ENCODE measurements around the gene MTUS2. TPM values are rescaled to one million over a fixed set of nuclear protein-coding genes. Genes with fewer than 3 reads are reported as not detected.

The MTUS2 gene
- total RNA-seq, 1 experiment from 2014 or later: 1.7 TPM

DNA sequence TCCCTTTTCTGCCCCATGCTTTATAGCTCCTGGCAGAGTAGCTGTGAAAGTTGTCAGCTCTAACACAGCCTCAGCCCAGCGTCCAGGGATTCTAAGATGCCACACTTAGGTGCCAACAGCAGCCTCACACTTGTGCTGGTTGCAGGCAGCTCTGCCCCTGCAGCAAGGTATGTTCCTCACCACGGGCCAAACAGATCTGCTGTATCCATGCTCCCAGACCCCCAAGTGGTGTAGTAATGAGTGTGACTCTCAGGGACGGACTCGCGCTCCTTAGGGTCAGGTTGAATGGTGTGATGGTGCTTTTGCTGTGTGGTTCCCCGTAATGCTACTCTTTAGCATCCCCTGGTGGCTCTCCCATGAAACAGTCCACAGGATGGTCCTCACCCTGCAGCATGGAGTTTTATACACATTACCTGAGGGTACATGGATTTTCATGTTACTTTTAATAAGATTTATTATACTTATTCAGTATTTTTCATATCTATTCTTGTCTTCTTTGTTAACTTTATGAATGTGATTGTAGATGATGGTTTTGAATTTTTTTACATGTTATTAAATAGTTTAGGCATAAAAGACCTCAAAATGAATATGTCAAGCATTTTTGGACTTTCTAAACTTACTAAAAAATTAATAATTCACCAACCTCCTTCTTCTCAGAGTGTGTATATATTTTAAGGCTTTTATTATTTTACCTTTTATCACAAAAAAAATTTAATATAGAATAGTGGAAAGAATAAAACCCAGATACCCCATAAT lies 542.9 kb downstream of the MTUS2 start:
- Histone ChIP-seq H3K4me1 (no peaks in the 10 kb centered on the region), H3K9me3 (no peaks in the 10 kb centered on the region), H3K4me3 (ENCODE audit: low read depth, low read length) (no peak overlapping the region), H3K36me3 (ENCODE audit: control insufficient read depth, insufficient read depth, low read length) (no peaks in the 10 kb centered on the region), H3K27me3 (replicated peaks; ENCODE audit: control insufficient read depth, insufficient read depth, low read length) (no peaks in the 10 kb centered on the region)
- peak in 1 of 2 experiments; percentile 71 for DNase-seq
- Mint-ChIP-seq H3K36me3 (ENCODE audit: insufficient read depth, unreplicated experiment) (no peaks in the 10 kb centered on the region), H3K27me3 (ENCODE audit: insufficient read depth, unreplicated experiment) (peaks cover 17% of the 10 kb centered on the region), H3K27ac (ENCODE audit: unreplicated experiment) (no peak overlapping the region), H3K4me1 (ENCODE audit: low read depth, unreplicated experiment) (no peaks in the 10 kb centered on the region), H3K4me3 (ENCODE audit: unreplicated experiment) (no peak overlapping the region), H3K9me3 (ENCODE audit: unreplicated experiment) (no peaks in the 10 kb centered on the region)
- no TSS peak for BruUV-seq (replicated peaks)
- intact Hi-C loops (cut with micrococcal nuclease; ENCODE audit: unreplicated experiment): loop anchor here (1.0 to 10.0 kb wide), 3 partner anchors 79 to 378 kb away; no protein-coding TSS in a partner anchor
- POLR2A ChIA-PET: no interaction called here
- CTCF ChIA-PET: interaction anchor here (0.7 kb wide), 1 partner anchor 12 kb away, joined by 3 read pairs; no protein-coding TSS in a partner anchor
- TF ChIP-seq, protein P1, sequence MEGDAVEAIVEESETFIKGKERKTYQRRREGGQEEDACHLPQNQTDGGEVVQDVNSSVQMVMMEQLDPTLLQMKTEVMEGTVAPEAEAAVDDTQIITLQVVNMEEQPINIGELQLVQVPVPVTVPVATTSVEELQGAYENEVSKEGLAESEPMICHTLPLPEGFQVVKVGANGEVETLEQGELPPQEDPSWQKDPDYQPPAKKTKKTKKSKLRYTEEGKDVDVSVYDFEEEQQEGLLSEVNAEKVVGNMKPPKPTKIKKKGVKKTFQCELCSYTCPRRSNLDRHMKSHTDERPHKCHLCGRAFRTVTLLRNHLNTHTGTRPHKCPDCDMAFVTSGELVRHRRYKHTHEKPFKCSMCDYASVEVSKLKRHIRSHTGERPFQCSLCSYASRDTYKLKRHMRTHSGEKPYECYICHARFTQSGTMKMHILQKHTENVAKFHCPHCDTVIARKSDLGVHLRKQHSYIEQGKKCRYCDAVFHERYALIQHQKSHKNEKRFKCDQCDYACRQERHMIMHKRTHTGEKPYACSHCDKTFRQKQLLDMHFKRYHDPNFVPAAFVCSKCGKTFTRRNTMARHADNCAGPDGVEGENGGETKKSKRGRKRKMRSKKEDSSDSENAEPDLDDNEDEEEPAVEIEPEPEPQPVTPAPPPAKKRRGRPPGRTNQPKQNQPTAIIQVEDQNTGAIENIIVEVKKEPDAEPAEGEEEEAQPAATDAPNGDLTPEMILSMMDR (IDR thresholded peaks at IDR 0.05; ENCODE audit: insufficient read depth in 1 of 2, low read depth in 1 of 2, low read length in 1 of 2, severe bottlenecking in 1 of 2, unreplicated experiment in 1 of 2): peak; percentile 91 to 97

DNA sequence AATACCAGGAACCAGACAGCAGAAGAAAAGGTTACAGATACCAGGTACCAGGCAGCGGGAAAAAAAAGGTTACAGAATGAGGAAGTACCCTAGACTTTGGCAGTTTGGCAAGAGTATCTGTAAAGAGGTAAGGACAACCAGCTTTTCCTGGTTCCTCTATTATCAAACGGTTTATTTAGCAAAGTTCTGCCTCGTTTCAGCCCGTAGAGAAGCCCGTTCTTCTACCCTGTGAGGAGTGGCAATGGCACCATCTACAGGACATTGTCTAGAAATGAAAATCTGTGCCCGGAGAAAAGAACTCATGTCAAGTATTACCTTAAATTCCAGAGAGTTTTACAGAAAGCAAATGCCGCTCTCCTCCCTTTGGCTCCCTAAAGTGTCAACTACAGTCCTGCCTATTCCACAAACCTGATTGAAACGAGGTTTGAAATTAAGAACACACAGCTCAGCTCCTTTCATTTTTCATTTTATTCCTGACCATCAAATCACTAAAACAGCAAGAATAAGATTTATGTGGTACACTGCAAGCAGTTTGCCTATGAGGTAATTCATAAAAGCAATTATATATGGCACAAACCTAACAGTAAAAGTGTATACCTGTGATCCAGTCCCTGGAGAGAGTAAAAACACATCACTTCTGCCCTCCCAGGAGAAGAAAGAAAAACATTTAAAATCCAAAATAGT lies 549.1 kb downstream of the MTUS2 start:
- intact Hi-C loops (cut with micrococcal nuclease; ENCODE audit: unreplicated experiment): loop anchor here (1.0 to 10.0 kb wide), 2 partner anchors 384 to 550 kb away; no protein-coding TSS in a partner anchor
- H3K4me3 Mint-ChIP-seq (ENCODE audit: unreplicated experiment): no peak overlapping the region
- TF ChIP-seq, protein P1 (IDR thresholded peaks at IDR 0.05; ENCODE audit: insufficient read depth in 1 of 2, low read depth in 1 of 2, low read length in 1 of 2, severe bottlenecking in 1 of 2, unreplicated experiment in 1 of 2): peak; percentile 44 to 68
- H3K27ac Mint-ChIP-seq (ENCODE audit: unreplicated experiment): no peak overlapping the region
- Histone ChIP-seq H3K9me3 (peaks cover 2% of the 10 kb centered on the region; the same call in 1 of the 2 replicates), H3K27me3 (replicated peaks; ENCODE audit: control insufficient read depth, insufficient read depth, low read length) (no peaks in the 10 kb centered on the region), H3K36me3 (ENCODE audit: control insufficient read depth, insufficient read depth, low read length) (no peaks in the 10 kb centered on the region), H3K4me3 (ENCODE audit: low read depth, low read length) (no peak overlapping the region), H3K4me1 (no peaks in the 10 kb centered on the region)
- ChIA-PET CTCF (interaction anchor here (0.5 to 1.1 kb wide), 4 partner anchors 33 to 569 kb away, joined by 3 to 7 read pairs (median 4); partner anchors contain the start of gene MTUS2), POLR2A (no interaction called here)
- peaks cover 8% of the 10 kb centered on the region for H3K9me3 Mint-ChIP-seq (ENCODE audit: unreplicated experiment)
- H3K27me3 Mint-ChIP-seq (ENCODE audit: insufficient read depth, unreplicated experiment): peaks cover 9% of the 10 kb centered on the region
- no TSS peak for BruUV-seq (replicated peaks)
- peak in 1 of 2 experiments; percentile 30 for DNase-seq
- no peaks in the 10 kb centered on the region for H3K36me3 Mint-ChIP-seq (ENCODE audit: insufficient read depth, unreplicated experiment)
- H3K4me1 Mint-ChIP-seq (ENCODE audit: low read depth, unreplicated experiment): no peaks in the 10 kb centered on the region

DNA sequence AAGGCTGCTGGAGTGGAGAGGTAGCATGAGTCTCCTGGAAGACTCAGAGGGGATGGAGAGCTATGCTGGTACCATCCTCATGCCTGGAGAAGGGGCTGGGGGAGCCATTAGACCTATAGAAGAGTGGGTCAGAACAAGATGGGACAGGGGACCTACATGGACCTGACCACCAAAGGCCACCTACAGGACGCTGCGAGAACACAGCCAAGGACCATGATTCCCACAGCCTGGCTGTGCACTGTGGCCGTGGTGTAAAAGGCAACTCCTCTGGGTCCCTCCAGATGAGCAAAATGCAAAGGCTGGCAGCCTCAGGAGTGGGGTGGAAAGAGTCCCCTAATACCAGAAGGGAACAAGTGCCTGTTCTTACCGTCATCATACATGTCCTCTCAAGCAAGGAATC lies 559.1 kb downstream of the MTUS2 start:
- Histone ChIP-seq H3K36me3 (ENCODE audit: control insufficient read depth, insufficient read depth, low read length) (no peaks in the 10 kb centered on the region; the same call in 1 of the 2 replicates), H3K4me3 (ENCODE audit: low read depth, low read length) (no peak overlapping the region), H3K9me3 (peaks cover 8% of the 10 kb centered on the region), H3K27me3 (replicated peaks; ENCODE audit: control insufficient read depth, insufficient read depth, low read length) (no peaks in the 10 kb centered on the region), H3K4me1 (peaks cover 8% of the 10 kb centered on the region; the same call in 1 of the 2 replicates)
- TF ChIP-seq, protein P1 (IDR thresholded peaks at IDR 0.05; ENCODE audit: insufficient read depth in 1 of 2, low read depth in 1 of 2, low read length in 1 of 2, severe bottlenecking in 1 of 2, unreplicated experiment in 1 of 2): no peak
- POLR2A ChIA-PET: no interaction called here
- H3K9me3 Mint-ChIP-seq (ENCODE audit: unreplicated experiment): peaks cover 27% of the 10 kb centered on the region
- intact Hi-C loops (cut with micrococcal nuclease; ENCODE audit: unreplicated experiment): no loop called here
- peaks cover 2% of the 10 kb centered on the region for H3K27me3 Mint-ChIP-seq (ENCODE audit: insufficient read depth, unreplicated experiment)
- CTCF ChIA-PET: no interaction called here
- no peaks in the 10 kb centered on the region for H3K4me1 Mint-ChIP-seq (ENCODE audit: low read depth, unreplicated experiment)
- no peaks in the 10 kb centered on the region for H3K36me3 Mint-ChIP-seq (ENCODE audit: insufficient read depth, unreplicated experiment)
- DNase-seq: no peak
- H3K4me3 Mint-ChIP-seq (ENCODE audit: unreplicated experiment): no peak overlapping the region
- no peak overlapping the region for H3K27ac Mint-ChIP-seq (ENCODE audit: unreplicated experiment)
- BruUV-seq (replicated peaks): no TSS peak
